GM21528 (cell line): Measurements from ENCODE around the gene USP6NL.

Source experiments
- ATAC-seq: cut with Tn5 transposase; IDR thresholded peaks from one replicate; pipeline ENCODE4 v1.9.1; 2021; ENCODE audit warnings: mild to moderate bottlenecking, moderate library complexity; ENCODE audit not compliant: unreplicated experiment, low FRiP score

The USP6NL gene

GRCh38 chr10:11555556-11555955 lies 55.9 kb downstream of the USP6NL start:
- ATAC-seq, result no peak

GRCh38 chr10:11553773-11554381 lies 57.6 kb downstream of the USP6NL start:
- peak; percentile 85 for ATAC-seq

- ATAC-seq, result no peak
Observed at GRCh38 chr10:11551916-11552602, 59.4 kb downstream of the USP6NL start.

DNA sequence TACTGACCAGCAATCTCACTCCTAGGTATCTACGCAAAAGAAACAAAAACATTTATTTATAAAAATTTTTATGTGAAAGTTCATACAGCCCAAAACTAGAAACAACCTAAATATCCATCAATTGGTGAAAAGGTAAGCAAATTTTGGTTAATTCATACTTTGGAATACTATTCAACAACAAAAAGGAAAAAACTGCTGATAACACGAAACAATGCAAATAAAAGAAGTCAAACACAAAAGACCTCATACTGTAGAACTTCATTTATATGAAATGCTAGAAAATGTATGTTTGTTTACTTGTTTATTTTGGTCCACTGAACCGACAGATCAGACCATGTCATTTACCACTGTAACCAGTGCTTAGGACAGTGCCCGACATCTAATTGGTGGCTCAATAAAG lies 60.3 kb downstream of the USP6NL start:
- no peak for ATAC-seq

GRCh38 chr10:11548768-11549099 lies 62.7 kb downstream of the USP6NL start:
- no peak for ATAC-seq

GRCh38 chr10:11548065-11548767 lies 63.2 kb downstream of the USP6NL start:
- no peak for ATAC-seq

GRCh38 chr10:11546581-11546980 lies 64.9 kb downstream of the USP6NL start:
- ATAC-seq, result no peak

DNA sequence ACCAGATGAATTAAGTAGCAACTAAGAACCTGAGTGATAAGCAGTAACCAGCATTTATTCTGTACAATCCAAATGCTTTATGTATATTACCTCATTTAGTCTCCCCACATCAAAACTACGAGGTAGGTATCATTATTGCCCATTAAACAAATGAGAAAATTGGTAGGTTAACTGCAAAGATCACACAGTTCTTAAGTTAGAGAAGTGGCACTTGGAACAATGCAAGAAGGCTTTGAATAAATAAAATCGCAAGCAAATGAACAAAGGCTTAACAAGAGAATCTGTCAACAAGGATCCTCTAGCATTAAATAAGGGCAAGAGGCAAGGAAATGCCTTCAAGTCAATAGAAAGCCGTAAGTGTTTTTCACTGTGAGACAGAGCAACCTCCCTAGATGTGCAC lies 70.2 kb downstream of the USP6NL start:
- no peak for ATAC-seq

DNA sequence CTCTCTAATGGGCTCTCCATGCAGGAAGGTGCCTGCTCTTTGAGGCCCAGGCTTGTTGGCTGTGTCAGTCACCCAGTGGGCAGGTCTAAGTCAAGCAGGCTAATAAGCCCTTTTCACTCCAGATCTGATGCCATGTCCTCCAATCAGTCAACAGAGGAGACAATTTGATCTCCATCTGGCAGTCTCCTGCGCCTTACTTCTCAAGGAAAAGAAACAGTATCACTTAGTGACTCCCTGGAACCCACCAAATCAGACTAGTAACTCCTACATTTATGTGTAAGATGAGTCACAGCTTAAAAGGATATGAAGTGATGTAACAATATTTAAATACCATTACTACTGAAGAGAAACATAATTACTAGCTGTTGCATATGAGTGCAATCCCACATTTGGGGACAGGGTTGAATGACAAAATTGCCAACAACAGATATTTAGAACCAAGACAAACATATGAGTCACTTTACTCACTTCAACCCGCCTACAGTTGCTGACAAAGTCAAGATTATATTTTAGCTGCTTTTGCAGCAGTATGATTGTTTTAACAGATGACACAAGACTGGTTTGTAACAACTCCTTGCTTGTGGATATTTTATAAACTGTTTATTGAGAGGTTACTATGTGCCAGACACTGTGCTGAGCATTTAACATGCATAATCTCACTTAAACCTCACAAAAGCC lies 72.1 kb downstream of the USP6NL start:
- ATAC-seq, result no peak

GRCh38 chr10:11538834-11539190 lies 72.6 kb downstream of the USP6NL start:
- no peak for ATAC-seq

DNA sequence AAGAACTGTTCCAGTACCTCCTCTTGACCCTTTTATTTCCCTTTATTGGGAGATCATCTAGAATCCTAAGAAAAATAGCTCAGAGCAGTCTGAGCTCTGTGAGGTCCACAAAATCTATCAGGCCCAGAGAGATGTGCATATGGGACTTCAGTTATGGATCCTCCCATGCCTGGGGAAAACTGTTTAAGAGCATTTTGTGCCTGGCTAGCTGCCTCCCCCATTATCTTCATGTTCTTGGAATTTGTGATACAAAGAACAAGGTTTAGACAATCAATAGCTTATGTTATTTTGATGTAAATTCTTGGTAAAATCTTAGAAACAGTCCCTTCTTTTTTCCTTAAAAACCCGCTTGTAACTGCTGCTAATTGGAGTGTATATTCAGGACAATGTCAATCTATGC lies 75.2 kb downstream of the USP6NL start:
- ATAC-seq, result no peak

DNA sequence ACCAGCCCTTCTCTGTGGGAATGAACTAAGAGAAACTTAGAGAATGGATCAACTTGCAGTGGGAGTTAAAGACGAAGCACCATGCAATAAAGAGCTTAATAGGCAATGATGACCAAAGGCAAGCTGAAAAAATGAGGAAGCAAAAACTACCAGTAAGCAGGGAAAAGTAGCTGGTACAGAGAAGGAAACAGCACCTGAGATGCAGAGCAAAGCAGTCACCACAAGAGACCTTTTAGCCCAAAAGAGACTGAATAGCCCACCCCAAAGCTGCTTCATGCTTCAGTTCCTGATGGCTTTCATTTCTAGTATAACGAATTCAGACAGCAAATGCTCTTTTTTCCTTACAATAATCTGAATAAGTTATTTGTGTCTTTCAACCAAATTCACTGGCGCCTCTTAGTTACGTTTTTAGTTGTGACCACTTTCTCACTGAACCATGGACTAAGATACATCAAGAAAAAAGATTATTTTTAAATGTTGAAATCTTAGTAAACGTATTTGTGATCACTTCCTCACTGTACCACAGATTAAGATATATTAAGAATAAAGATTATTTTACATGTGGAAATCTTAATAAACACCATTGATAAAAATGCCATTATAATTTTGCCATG lies 76.0 kb downstream of the USP6NL start:
- no peak for ATAC-seq

- no peak for ATAC-seq
Observed at GRCh38 chr10:11533328-11533781, 78.1 kb downstream of the USP6NL start.

DNA sequence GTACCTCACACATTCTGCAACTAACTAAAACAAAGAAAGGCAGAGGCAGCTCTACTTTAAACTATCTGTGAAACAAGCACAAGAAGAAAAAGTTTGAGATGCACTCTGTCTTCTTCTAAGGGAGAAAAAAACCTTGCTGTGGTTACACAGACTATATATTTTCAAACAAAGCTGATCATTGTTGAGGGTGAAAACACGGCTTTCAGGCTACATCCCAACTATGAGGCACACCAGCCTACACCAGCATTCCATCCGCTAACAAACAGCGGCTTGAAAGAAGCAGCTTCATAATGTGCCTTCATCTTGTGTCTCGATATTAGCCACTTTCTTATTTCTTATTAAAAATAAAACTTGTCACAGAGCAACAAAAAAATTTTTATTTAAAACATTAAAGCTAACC lies 79.1 kb downstream of the USP6NL start:
- no peak for ATAC-seq

DNA sequence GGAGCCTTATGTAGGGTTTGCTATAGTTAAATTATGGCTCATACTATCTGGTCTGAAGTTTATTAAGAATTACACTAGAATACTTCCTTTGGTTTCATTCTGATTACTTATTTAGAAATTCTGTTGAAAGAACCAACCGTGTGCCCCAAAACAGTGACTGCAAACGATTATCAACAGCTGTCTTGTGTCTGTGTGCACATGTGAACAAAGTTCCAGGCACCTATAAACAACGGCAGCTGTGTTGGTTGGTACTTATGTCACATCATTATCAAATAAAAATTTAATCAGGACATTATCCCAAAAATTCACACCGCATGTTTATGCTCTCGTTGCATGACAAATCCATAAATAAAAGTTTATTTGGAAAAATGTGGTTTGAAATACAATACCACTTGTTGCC lies 80.6 kb downstream of the USP6NL start:
- ATAC-seq, result no peak

- ATAC-seq, result no peak
Observed at GRCh38 chr10:11529276-11529903, 82.1 kb downstream of the USP6NL start.

GRCh38 chr10:11528286-11528685 lies 83.2 kb downstream of the USP6NL start:
- no peak for ATAC-seq

- no peak for ATAC-seq
Observed at GRCh38 chr10:11527691-11528255, 83.7 kb downstream of the USP6NL start.

DNA sequence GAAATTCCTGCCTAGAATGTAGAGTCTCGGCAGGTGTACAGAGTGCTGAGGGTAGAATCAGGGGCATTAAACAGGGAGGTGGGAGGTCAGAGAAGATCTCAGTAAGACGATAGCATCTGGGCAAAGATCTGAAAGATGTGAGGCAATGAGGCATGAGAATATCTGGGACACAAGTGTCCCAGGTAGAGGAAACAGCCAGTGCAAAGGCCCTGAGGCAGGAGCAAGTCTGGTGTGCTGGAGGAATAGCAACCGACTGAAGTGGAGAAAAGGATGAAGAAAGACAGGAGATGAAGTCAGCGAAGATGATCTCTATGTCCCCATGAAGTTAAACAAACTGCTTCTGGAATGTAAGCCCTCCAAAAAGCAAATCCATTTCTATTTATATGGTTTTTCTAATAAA lies 84.4 kb downstream of the USP6NL start:
- no peak for ATAC-seq

GRCh38 chr10:11525503-11525902 lies 85.9 kb downstream of the USP6NL start:
- ATAC-seq, result no peak
